CMK (cell line): ENCODE measurements around the gene ZNF362.
"Not testable (repeated sequence)": the region's sequence is repeated elsewhere in the genome, so short reads cannot be mapped to it uniquely, and the experiment has no call there.

Experiments
- DNase-seq: peaks from one replicate; pipeline ENCODE4 v3.0.0-alpha.2; 2010; ENCODE audit warnings: low read depth

The ZNF362 gene

DNA sequence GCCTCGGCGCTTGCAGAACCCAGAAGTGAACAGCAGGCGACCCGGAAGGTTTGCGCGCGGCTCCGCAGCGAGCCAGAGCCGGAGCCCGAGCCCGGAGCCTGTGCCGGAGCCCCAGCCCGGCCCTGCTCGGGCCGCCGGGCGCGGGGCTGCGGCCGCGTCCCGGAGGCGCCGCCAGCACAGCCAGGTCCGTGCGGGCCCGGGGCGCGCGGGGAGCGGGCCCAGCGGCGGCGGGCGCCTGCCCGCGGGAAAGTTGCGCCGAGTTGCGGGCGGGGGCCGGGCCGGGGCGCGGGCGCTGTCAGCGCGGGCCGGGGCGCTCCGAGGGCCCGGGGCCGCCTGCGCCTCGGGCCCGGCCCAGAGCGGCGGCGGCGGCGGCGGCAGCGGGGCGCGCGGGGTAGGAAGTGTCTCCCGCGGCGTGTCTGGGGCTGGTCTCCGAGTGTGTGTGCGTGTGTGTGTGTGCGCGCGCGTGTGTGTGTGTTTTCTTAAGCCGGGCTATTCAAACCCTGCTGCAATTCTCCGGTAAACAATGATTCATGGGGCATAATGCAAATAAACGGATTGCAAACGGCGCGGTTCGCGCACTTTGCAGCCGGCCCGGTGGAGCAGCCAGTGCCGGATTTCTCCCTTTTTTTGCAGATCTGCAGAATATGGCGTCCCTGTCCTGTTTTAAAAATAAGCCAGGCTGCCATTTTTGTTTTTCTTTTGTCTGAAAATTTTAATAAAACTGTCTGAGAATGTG lies at the start of gene ZNF362:
Gene ZNF362 (plus strand): TSS at position 22 of the 736 bp plus-strand sequence. CDS start 14,083 bp downstream, outside the sequence.
- no peak for DNase-seq

- no peak for DNase-seq
Measured at GRCh38 chr1:33211972-33212371, 44.3 kb upstream of the ZNF362 start.

GRCh38 chr1:33219886-33220661 lies 36.2 kb upstream of the ZNF362 start:
- no peak for DNase-seq

GRCh38 chr1:33220676-33221384 lies 35.5 kb upstream of the ZNF362 start:
- no peak for DNase-seq

DNA sequence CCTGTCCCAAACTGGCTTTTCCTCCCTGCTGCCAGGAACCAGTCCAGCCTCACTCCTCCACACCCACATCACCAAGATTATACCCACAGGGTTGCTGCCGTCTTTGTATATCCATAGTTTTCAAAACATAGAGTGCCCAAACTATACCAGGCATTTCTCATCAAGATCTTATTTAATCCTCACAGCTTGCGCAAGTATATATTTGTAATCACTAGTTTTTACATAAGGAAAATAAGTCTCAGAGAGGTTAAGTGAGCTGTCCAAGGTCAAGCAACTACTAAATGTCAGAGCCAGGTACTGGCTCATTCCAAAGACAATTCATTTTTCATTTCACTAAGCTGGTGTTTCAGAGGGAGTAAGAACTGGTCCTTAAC lies 34.9 kb upstream of the ZNF362 start:
- no peak for DNase-seq

- DNase-seq = no peak
Measured at GRCh38 chr1:33222381-33222780, 33.9 kb upstream of the ZNF362 start.

DNA sequence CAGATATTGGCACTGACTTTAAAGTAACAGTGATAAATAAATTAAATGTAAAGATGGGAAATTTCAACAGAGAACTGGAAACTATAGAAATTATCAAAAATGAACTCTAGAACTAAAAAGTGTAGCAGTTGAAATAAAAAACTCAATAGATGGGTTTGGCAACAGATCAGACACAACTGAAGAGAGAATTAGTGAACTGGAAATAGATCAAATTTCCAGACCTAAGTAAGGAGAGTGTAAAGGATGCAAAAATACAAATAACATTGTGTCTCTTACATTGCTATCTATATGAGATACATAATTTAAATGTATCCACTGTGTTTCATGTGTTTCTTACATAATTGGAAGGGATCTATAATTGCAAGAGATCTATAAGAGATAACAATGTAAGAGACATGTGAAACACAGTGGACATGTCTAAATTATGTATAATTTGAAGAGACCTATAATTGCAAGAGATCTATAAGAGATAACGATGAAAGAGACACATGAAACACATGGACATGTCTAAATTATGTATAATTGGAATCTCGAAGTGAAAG lies 32.1 kb upstream of the ZNF362 start:
- no peak for DNase-seq

- no peak for DNase-seq
Measured at GRCh38 chr1:33225586-33225985, 30.7 kb upstream of the ZNF362 start.

GRCh38 chr1:33228935-33229487 lies 27.3 kb upstream of the ZNF362 start:
- DNase-seq = no peak

DNA sequence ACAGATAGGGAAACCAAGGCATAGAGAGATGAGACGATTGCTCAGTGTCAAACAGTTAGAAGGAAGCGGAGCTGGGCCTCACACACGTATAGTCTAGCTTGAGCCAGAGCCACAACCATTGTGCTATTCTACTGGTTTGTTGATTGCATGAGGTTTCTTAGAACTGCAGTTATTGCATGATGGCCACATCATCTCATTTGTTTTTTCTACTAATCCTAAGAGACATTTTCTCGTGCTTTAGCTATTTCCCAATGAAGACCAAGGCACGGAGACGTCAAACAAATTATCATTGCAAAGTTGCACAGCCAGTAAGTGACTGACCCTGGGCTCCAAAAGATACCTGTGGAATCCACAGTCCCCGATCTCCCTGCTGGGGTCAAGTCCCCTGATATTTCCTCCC lies 25.1 kb upstream of the ZNF362 start:
- DNase-seq = no peak

GRCh38 chr1:33232716-33233115 lies 23.6 kb upstream of the ZNF362 start:
- DNase-seq = no peak

DNA sequence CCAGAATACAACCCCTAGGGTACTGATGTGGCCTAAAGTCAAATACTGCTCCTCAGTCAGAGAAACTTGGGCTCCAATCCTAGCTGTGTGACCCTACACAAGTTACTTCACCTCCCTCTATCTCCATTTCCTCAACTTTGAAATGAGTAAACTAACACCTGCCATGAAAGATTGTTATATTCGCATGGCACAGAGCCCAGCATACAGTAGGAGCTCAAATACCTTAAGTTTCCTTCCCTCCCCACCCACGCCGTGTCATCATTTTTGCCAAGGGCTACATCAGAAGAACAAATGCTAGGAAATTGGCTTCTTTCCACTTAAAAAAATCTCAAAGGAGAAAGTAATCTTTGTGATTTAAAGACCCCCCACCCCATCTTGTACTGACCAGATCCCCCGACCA lies 22.2 kb upstream of the ZNF362 start:
- DNase-seq = no peak

DNA sequence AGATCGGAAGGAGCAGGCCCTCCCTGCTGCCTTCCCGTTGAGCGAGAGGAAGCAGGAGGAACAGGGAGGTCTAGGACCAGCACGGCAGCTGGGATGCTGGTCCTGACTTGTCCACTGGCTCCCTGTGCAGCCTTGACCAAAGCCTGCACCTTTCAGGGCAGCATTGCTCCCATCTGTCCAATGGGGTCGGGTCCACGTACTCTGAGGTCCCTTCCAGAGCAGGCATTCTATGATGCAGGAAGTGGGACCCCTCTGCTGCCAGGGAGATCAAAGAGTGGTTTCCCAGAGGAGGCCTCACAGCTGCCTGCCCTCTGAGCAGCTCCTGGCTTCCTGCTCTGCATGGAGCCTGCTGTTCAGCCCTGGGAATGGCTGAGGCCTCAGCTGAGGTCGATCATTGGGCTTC lies 21.7 kb upstream of the ZNF362 start:
- DNase-seq = no peak

DNA sequence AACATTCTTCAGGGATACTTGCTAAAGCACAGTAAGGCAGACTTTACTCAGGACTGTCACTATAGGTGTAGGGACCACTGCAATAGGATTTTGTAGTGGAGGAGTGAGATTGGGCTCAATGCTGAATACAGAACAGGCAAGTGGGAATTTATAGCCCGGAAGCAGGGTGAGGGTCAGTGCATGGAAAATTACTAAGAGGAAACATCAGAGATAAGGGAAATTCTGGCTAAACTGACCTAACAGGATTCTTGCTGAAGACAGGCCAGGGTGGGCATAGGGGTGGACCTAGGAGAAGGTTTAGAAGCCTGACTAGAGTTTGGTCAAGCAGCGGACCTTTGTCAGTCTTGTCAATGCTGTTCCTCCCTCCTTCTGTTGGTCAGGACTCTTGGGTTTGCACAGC lies 20.8 kb upstream of the ZNF362 start:
- no peak for DNase-seq

DNA sequence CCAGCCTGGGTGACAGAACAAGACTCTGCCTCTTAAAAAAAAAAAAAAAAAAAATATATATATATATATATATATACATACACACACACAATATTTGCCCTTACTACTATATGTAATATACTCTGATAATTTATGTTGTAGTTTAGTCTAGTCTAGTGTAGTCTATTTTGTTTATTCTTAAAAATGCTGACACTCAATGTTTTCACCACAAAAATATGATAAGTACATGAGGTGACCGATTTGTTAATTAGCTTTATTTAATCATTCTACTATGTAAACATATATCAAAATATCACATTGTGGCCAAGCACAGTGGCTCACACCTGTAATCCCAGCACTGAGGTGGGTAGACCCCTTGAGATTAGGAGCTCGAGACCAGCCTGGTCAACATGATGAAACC lies 19.8 kb upstream of the ZNF362 start:
- DNase-seq = no peak

DNA sequence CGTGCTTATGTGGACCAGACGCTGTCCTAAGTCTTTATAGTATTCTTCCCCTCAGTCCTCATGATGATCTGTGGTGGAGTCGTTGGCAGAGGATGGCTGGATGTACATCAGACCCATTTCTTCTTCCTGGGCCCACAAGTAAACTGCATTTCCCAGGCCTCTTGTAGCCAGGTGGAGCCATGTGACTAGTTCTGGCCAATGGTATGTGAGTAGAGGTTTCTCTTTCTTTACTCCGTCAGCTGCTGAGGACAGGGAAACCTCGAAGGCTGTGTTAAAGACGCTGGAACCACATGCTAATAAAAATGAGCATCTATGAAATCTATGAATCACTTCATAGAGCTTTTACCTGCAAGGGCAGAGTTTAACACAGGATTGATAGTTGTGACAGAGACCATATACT lies 18.7 kb upstream of the ZNF362 start:
- DNase-seq = no peak

DNA sequence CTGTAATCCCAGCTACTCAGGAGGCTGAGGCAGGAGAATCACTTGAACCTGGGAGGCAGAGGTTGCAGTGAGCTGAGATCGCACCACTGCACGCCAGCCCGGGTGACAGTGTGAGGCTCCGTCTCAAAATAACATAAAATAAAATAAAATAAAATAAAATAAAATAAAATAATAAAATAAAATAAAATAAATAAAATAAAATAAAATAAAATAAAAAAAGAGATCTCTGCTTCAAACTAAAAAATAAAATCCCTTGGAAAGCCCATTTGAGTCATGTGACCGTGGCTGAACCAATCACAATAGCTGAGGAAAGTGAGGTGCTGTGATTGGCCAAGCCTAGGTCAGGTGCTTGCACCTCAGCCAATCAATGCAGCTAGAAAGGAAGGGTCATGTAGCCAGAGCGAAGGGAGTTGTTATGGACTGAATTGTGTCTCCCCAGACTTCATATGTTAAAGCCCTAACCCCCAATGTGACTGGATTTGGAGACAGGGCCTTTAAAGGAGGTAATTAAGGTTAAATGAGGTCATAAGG lies 18.0 kb upstream of the ZNF362 start:
- not testable (repeated sequence) for DNase-seq

DNA sequence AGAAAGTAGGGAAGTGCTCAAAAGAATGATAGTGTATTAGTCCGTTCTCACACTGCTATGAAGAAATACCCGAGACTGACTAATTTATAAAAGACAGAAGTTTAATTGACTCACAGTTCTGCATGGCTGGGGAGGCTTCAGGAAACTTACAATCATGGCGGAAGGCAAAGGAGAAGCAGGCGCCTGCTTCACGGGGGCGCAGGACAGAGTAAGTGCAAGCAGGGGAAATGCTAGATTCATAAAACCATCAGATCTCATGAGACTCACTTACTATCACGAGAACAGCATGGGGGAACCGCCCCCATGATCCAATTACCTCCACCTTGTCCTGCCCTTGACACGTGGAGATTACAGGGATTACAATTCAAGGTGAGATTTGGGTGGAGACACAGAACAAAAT lies 16.9 kb upstream of the ZNF362 start:
- not testable (repeated sequence) for DNase-seq

DNA sequence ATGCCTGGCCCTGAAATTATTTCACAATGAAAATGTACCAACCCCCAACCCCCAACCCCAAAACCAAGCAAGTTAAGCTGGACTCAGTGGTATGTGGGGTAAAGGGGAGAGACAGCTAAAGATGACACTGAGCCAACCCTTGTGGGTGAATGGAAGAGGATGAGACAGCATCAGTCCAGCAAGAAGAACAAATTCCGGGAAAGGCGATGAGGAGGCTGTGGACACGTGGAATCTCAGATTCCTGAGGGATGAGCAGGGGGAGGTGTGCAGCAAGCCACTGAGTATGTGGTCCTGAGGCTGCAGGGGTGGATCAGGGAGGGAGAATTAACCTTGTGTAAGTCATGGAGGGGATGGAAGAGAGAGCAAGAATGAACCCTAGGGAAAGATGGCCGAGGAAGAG lies 14.4 kb upstream of the ZNF362 start:
- DNase-seq = no peak

DNA sequence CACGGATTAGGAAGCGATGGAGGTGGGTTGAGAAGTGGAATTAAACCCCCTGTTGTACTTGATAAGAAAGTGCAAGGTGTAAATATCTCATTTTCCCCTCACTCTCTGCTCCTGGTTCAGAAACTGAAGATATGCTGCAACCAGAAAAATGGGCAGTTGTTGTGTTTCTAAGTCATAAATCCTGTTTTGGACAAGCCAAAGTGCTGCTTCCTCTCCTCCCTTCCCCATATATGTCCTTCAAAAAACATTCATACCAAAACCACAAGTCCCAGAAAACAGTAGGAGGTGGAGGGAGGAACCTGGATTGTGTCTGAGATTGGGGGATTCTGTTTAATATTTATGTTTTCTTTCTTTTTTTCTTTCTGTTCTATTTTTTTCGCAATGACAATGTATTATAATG lies 13.6 kb upstream of the ZNF362 start:
- no peak for DNase-seq

DNA sequence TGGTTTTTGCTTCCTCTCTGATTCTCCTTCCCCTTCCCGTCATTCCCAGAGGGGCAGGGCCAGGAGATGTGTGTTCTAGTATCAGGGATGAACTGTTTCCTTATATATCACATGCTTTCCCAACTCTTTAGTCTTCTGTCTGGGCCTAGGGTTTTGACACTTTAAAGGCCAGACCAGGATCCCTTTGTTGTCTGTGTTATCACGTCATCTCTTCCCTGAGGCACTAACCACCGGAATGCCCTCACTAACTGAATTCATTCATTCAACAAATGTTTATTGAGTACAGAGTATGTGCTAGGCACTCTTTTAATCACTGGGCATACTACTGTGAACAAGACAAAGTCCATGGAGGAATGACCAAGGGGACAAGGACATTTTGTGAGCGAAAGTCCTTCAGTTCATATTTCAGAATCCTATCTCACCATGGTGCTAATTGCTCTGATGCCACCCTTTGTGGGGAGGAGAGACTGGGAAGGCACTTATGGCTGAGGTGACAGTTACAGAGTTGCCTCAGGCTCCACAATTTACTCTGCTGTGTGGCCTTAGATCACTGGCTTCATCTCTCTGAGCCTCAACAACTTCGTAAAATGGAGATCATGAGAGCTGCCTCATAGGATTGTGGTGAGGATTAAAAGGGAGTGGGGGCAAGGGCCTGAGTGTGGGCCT lies 12.0 kb upstream of the ZNF362 start:
- DNase-seq = no peak

DNA sequence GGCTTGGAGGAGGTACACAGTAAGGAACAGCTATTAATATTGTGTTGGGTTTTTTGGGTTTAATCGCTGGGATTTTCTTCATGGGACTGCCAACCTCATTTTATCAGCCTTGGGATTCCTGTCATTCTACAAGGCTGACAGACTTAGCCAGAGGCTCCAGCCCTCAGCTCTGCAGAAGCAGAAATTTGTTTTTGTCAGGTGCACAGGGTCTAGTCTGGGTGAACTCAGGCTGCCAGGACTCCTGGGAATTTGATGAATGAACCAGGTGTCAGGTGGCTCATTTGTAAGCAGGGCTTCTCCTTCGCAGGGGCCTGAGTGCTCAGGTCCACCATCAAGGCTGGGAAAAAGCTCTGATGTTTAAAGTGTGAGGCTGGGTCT lies 11.5 kb upstream of the ZNF362 start:
- DNase-seq = no peak
